ENCODE results near the gene BTBD16. TPM values are rescaled to one million over a fixed set of nuclear protein-coding genes. Genes with fewer than 3 reads are reported as not detected.
A peak's percentile ranks its signal among the peaks of the same experiment; 100 is the strongest.

The BTBD16 gene
- total RNA-seq, 1 donor from 2014 or later, result 0.35 TPM

DNA sequence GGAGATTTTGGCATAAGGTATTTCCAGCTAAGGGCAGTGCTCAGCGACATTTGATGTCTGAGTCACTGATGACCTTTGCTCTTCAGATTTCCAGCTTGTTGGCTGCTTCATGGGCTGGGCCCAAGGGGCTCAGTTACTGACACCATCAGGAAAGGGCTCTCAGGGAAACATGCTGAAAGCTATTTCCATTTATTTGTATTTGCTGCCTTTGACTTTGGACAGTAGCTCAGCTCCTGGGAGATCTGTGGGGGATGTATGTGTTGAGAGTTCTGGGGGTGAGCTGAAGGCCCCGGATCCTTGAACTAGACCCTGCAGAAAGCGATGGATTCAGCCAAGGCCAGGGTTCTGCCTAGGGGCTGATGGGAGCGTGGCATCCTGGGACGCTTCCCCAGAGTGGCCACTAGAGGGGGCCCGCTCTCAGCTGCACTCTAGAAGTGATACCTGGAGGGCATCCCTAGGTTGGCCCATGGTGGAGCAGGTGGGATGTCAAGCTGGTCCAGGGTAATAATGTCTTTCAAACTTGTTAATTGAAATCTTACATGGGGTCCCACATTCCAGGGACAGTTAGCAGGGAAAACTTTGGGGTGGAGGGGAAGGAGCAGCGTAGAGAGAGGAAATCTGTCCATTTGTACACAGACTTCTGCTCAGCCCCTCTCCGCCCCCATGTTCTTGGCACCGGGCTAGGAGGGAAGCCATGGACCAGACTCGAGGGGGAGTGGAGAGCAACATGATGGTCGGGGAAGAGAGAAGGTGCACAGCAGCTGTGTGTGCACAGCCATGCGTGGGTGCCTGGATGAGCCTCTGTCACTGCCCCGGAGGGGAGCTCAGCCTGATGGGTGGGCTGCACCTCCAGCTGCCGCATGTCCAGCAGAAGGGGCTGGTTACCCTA, 3.0 kb upstream of the BTBD16 start:
- H3K4me1 ChIP-seq, result peaks cover 5% of the 10 kb centered on the region
- no peaks in the 10 kb centered on the region for H3K9me3 ChIP-seq
- H3K36me3 ChIP-seq, result peaks cover 19% of the 10 kb centered on the region
- TF ChIP-seq, protein P1, sequence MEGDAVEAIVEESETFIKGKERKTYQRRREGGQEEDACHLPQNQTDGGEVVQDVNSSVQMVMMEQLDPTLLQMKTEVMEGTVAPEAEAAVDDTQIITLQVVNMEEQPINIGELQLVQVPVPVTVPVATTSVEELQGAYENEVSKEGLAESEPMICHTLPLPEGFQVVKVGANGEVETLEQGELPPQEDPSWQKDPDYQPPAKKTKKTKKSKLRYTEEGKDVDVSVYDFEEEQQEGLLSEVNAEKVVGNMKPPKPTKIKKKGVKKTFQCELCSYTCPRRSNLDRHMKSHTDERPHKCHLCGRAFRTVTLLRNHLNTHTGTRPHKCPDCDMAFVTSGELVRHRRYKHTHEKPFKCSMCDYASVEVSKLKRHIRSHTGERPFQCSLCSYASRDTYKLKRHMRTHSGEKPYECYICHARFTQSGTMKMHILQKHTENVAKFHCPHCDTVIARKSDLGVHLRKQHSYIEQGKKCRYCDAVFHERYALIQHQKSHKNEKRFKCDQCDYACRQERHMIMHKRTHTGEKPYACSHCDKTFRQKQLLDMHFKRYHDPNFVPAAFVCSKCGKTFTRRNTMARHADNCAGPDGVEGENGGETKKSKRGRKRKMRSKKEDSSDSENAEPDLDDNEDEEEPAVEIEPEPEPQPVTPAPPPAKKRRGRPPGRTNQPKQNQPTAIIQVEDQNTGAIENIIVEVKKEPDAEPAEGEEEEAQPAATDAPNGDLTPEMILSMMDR (IDR thresholded peaks at IDR 0.05), result peak; percentile 90
- DNase-seq (no peak), ATAC-seq (peak; percentile 69)
- no peak overlapping the region for H3K27ac ChIP-seq
- intact Hi-C loops (cut with DNase I), result no loop called here
- no peaks in the 10 kb centered on the region for H3K27me3 ChIP-seq
- no peak overlapping the region for H3K4me3 ChIP-seq

GRCh38 chr10:122269059-122269687, 1.9 kb upstream of the BTBD16 start:
- intact Hi-C loops (cut with DNase I), result no loop called here
- Histone ChIP-seq H3K27ac (peak overlapping the region; percentile 14), H3K36me3 (peaks cover 19% of the 10 kb centered on the region), H3K27me3 (no peaks in the 10 kb centered on the region), H3K4me1 (peaks cover 5% of the 10 kb centered on the region), H3K4me3 (no peak overlapping the region), H3K9me3 (no peaks in the 10 kb centered on the region)
- TF ChIP-seq, protein P1 (IDR thresholded peaks at IDR 0.05), result no peak
- ATAC-seq, result peak; percentile 66
- no peak for DNase-seq

GRCh38 chr10:122273966-122274545, 3.0 kb downstream of the BTBD16 start:
- Histone ChIP-seq H3K9me3 (no peaks in the 10 kb centered on the region), H3K27ac (no peak overlapping the region), H3K36me3 (peaks cover 8% of the 10 kb centered on the region), H3K4me3 (no peak overlapping the region), H3K4me1 (no peaks in the 10 kb centered on the region), H3K27me3 (no peaks in the 10 kb centered on the region)
- intact Hi-C loops (cut with DNase I), result no loop called here
- TF ChIP-seq, protein P1 (IDR thresholded peaks at IDR 0.05), result no peak
- DNase-seq (no peak), ATAC-seq (no peak)

GRCh38 chr10:122276611-122277208, 5.6 kb downstream of the BTBD16 start:
- no peak overlapping the region for H3K27ac ChIP-seq
- intact Hi-C loops (cut with DNase I), result no loop called here
- H3K36me3 ChIP-seq, result no peaks in the 10 kb centered on the region
- H3K9me3 ChIP-seq, result no peaks in the 10 kb centered on the region
- peak; percentile 14 for ATAC-seq
- no peaks in the 10 kb centered on the region for H3K4me1 ChIP-seq
- no peak for DNase-seq
- TF ChIP-seq, protein P1 (IDR thresholded peaks at IDR 0.05), result no peak
- no peaks in the 10 kb centered on the region for H3K27me3 ChIP-seq
- H3K4me3 ChIP-seq, result no peak overlapping the region

- DNase-seq, result no peak
- ATAC-seq, result no peak
- Histone ChIP-seq H3K27ac (no peak overlapping the region), H3K36me3 (no peaks in the 10 kb centered on the region), H3K4me1 (no peaks in the 10 kb centered on the region), H3K9me3 (no peaks in the 10 kb centered on the region), H3K27me3 (no peaks in the 10 kb centered on the region), H3K4me3 (no peak overlapping the region)
- intact Hi-C loops (cut with DNase I), result no loop called here
- TF ChIP-seq, protein P1 (IDR thresholded peaks at IDR 0.05), result no peak
These were observed 6.5 kb downstream of the BTBD16 start for GRCh38 chr10:122277526-122278136.
